ENCODE results near the gene SLC19A1.

The SLC19A1 gene

GRCh38 chr21:45559216-45560105 is 17.2 kb upstream of the SLC19A1 start:
- DNase-seq (ENCODE audit: extremely low read depth in 1 of 2, low read depth in 1 of 2): no peak

- no peak for DNase-seq (ENCODE audit: extremely low read depth in 1 of 2, low read depth in 1 of 2)
These were observed 15.9 kb upstream of the SLC19A1 start for GRCh38 chr21:45558044-45558721.

- no peak for DNase-seq (ENCODE audit: extremely low read depth in 1 of 2, low read depth in 1 of 2)
These were observed 15.4 kb upstream of the SLC19A1 start for GRCh38 chr21:45557616-45558043.

- no peak for DNase-seq (ENCODE audit: extremely low read depth in 1 of 2, low read depth in 1 of 2)
These were observed 14.7 kb upstream of the SLC19A1 start for GRCh38 chr21:45556645-45557615.

- DNase-seq (ENCODE audit: extremely low read depth in 1 of 2, low read depth in 1 of 2): no peak
These were observed 14.0 kb upstream of the SLC19A1 start for GRCh38 chr21:45556302-45556644.

GRCh38 chr21:45555557-45556301 is 13.5 kb upstream of the SLC19A1 start:
- DNase-seq (ENCODE audit: extremely low read depth in 1 of 2, low read depth in 1 of 2): peak in 1 of 2 donors; percentile 44

GRCh38 chr21:45555251-45555556 is 13.0 kb upstream of the SLC19A1 start:
- DNase-seq (ENCODE audit: extremely low read depth in 1 of 2, low read depth in 1 of 2): no peak

- peak; percentile 62 to 67 for DNase-seq (ENCODE audit: extremely low read depth in 1 of 2, low read depth in 1 of 2)
These were observed 12.4 kb upstream of the SLC19A1 start for GRCh38 chr21:45554477-45555175.

- DNase-seq (ENCODE audit: extremely low read depth in 1 of 2, low read depth in 1 of 2): no peak
These were observed 10.6 kb upstream of the SLC19A1 start for GRCh38 chr21:45552696-45553391.

- DNase-seq (ENCODE audit: extremely low read depth in 1 of 2, low read depth in 1 of 2): no peak
These were observed 9.8 kb upstream of the SLC19A1 start for GRCh38 chr21:45551783-45552695.

- peak in 1 of 2 donors; percentile 44 for DNase-seq (ENCODE audit: extremely low read depth in 1 of 2, low read depth in 1 of 2)
These were observed 9.1 kb upstream of the SLC19A1 start for GRCh38 chr21:45551316-45551715.

- DNase-seq (ENCODE audit: extremely low read depth in 1 of 2, low read depth in 1 of 2): peak in 1 of 2 donors; percentile 65
These were observed 8.4 kb upstream of the SLC19A1 start for GRCh38 chr21:45550522-45551210.

GRCh38 chr21:45549626-45550463 is 7.6 kb upstream of the SLC19A1 start:
- DNase-seq (ENCODE audit: extremely low read depth in 1 of 2, low read depth in 1 of 2): no peak

- DNase-seq (ENCODE audit: extremely low read depth in 1 of 2, low read depth in 1 of 2): no peak
These were observed 6.7 kb upstream of the SLC19A1 start for GRCh38 chr21:45548711-45549491.

- no peak for DNase-seq (ENCODE audit: extremely low read depth in 1 of 2, low read depth in 1 of 2)
These were observed 5.3 kb upstream of the SLC19A1 start for GRCh38 chr21:45547545-45547900.
